ENCODE results near the gene ASCL5.

Gene ASCL5

GRCh38 chr1:201127755-201128455 is 921 bp upstream of the ASCL5 start:
- Histone ChIP-seq H3K27me3 (ENCODE audit: control insufficient read depth, insufficient read depth, low read length) (peaks cover 10% of the 10 kb centered on the region), H3K4me1 (ENCODE audit: control insufficient read depth, insufficient read depth, low read length) (peaks cover 8% of the 10 kb centered on the region)

GRCh38 chr1:201126463-201126831 is 537 bp downstream of the ASCL5 start:
- no peak overlapping the region for H3K9ac ChIP-seq (ENCODE audit: low read depth, low read length)

More at GRCh38 chr1:201127755-201128455, 921 bp upstream of the ASCL5 start:
- no peaks in the 10 kb centered on the region for H3K9me3 ChIP-seq (ENCODE audit: control insufficient read depth, insufficient read depth, low read length)
- no peak overlapping the region for H3K4me3 ChIP-seq (ENCODE audit: low read depth, low read length)
- H3K36me3 ChIP-seq (ENCODE audit: control insufficient read depth, insufficient read depth, low read length), result no peaks in the 10 kb centered on the region
- no peak overlapping the region for H3K9ac ChIP-seq (ENCODE audit: low read depth, low read length)

GRCh38 chr1:201125800-201126199 is 1.2 kb downstream of the ASCL5 start:
- Histone ChIP-seq H3K4me1 (ENCODE audit: control insufficient read depth, insufficient read depth, low read length) (peaks cover 8% of the 10 kb centered on the region), H3K27me3 (ENCODE audit: control insufficient read depth, insufficient read depth, low read length) (peaks cover 10% of the 10 kb centered on the region), H3K9me3 (ENCODE audit: control insufficient read depth, insufficient read depth, low read length) (no peaks in the 10 kb centered on the region), H3K4me3 (ENCODE audit: low read depth, low read length) (no peak overlapping the region), H3K9ac (ENCODE audit: low read depth, low read length) (no peak overlapping the region), H3K36me3 (ENCODE audit: control insufficient read depth, insufficient read depth, low read length) (no peaks in the 10 kb centered on the region)

More at GRCh38 chr1:201126463-201126831, 537 bp downstream of the ASCL5 start:
- H3K4me1 ChIP-seq (ENCODE audit: control insufficient read depth, insufficient read depth, low read length), result peaks cover 8% of the 10 kb centered on the region
- H3K4me3 ChIP-seq (ENCODE audit: low read depth, low read length), result peak overlapping the region; percentile 43
- H3K36me3 ChIP-seq (ENCODE audit: control insufficient read depth, insufficient read depth, low read length), result no peaks in the 10 kb centered on the region
- no peaks in the 10 kb centered on the region for H3K9me3 ChIP-seq (ENCODE audit: control insufficient read depth, insufficient read depth, low read length)
- H3K27me3 ChIP-seq (ENCODE audit: control insufficient read depth, insufficient read depth, low read length), result peaks cover 10% of the 10 kb centered on the region

- H3K4me3 ChIP-seq (ENCODE audit: low read depth, low read length), result no peak overlapping the region
- H3K4me1 ChIP-seq (ENCODE audit: control insufficient read depth, insufficient read depth, low read length), result peaks cover 8% of the 10 kb centered on the region
- no peaks in the 10 kb centered on the region for H3K9me3 ChIP-seq (ENCODE audit: control insufficient read depth, insufficient read depth, low read length)
- H3K27me3 ChIP-seq (ENCODE audit: control insufficient read depth, insufficient read depth, low read length), result peaks cover 10% of the 10 kb centered on the region
- H3K36me3 ChIP-seq (ENCODE audit: control insufficient read depth, insufficient read depth, low read length), result no peaks in the 10 kb centered on the region
- no peak overlapping the region for H3K9ac ChIP-seq (ENCODE audit: low read depth, low read length)
Measured at GRCh38 chr1:201125019-201125418, 2.0 kb downstream of the ASCL5 start.

- Histone ChIP-seq H3K9ac (ENCODE audit: low read depth, low read length) (no peak overlapping the region), H3K36me3 (ENCODE audit: control insufficient read depth, insufficient read depth, low read length) (no peaks in the 10 kb centered on the region), H3K27me3 (ENCODE audit: control insufficient read depth, insufficient read depth, low read length) (peaks cover 10% of the 10 kb centered on the region), H3K4me1 (ENCODE audit: control insufficient read depth, insufficient read depth, low read length) (peaks cover 8% of the 10 kb centered on the region), H3K4me3 (ENCODE audit: low read depth, low read length) (no peak overlapping the region), H3K9me3 (ENCODE audit: control insufficient read depth, insufficient read depth, low read length) (no peaks in the 10 kb centered on the region)
Measured at GRCh38 chr1:201123866-201124265, 3.1 kb downstream of the ASCL5 start.

- Histone ChIP-seq H3K4me1 (ENCODE audit: control insufficient read depth, insufficient read depth, low read length) (peaks cover 6% of the 10 kb centered on the region), H3K27me3 (ENCODE audit: control insufficient read depth, insufficient read depth, low read length) (peaks cover 12% of the 10 kb centered on the region), H3K4me3 (ENCODE audit: low read depth, low read length) (no peak overlapping the region), H3K36me3 (ENCODE audit: control insufficient read depth, insufficient read depth, low read length) (no peaks in the 10 kb centered on the region), H3K9ac (ENCODE audit: low read depth, low read length) (peak overlapping the region; percentile 1), H3K9me3 (ENCODE audit: control insufficient read depth, insufficient read depth, low read length) (no peaks in the 10 kb centered on the region)
Measured at GRCh38 chr1:201122321-201122957, 4.5 kb downstream of the ASCL5 start.

- Histone ChIP-seq H3K27me3 (ENCODE audit: control insufficient read depth, insufficient read depth, low read length) (peaks cover 24% of the 10 kb centered on the region), H3K36me3 (ENCODE audit: control insufficient read depth, insufficient read depth, low read length) (no peaks in the 10 kb centered on the region), H3K9ac (ENCODE audit: low read depth, low read length) (no peak overlapping the region), H3K4me1 (ENCODE audit: control insufficient read depth, insufficient read depth, low read length) (no peaks in the 10 kb centered on the region), H3K9me3 (ENCODE audit: control insufficient read depth, insufficient read depth, low read length) (no peaks in the 10 kb centered on the region), H3K4me3 (ENCODE audit: low read depth, low read length) (no peak overlapping the region)
Measured at GRCh38 chr1:201119206-201120197, 7.5 kb downstream of the ASCL5 start.

- Histone ChIP-seq H3K27me3 (ENCODE audit: control insufficient read depth, insufficient read depth, low read length) (peaks cover 37% of the 10 kb centered on the region), H3K4me3 (ENCODE audit: low read depth, low read length) (no peak overlapping the region), H3K4me1 (ENCODE audit: control insufficient read depth, insufficient read depth, low read length) (peaks cover 4% of the 10 kb centered on the region), H3K9me3 (ENCODE audit: control insufficient read depth, insufficient read depth, low read length) (no peaks in the 10 kb centered on the region), H3K36me3 (ENCODE audit: control insufficient read depth, insufficient read depth, low read length) (no peaks in the 10 kb centered on the region), H3K9ac (ENCODE audit: low read depth, low read length) (no peak overlapping the region)
Measured at GRCh38 chr1:201116091-201116490, 10.9 kb downstream of the ASCL5 start.

- Histone ChIP-seq H3K9ac (ENCODE audit: low read depth, low read length) (no peak overlapping the region), H3K36me3 (ENCODE audit: control insufficient read depth, insufficient read depth, low read length) (no peaks in the 10 kb centered on the region), H3K27me3 (ENCODE audit: control insufficient read depth, insufficient read depth, low read length) (peaks cover 37% of the 10 kb centered on the region), H3K4me3 (ENCODE audit: low read depth, low read length) (peak overlapping the region; percentile 27), H3K9me3 (ENCODE audit: control insufficient read depth, insufficient read depth, low read length) (no peaks in the 10 kb centered on the region), H3K4me1 (ENCODE audit: control insufficient read depth, insufficient read depth, low read length) (peaks cover 4% of the 10 kb centered on the region)
Measured at GRCh38 chr1:201115390-201115937, 11.5 kb downstream of the ASCL5 start.

- Histone ChIP-seq H3K4me1 (ENCODE audit: control insufficient read depth, insufficient read depth, low read length) (peaks cover 4% of the 10 kb centered on the region), H3K27me3 (ENCODE audit: control insufficient read depth, insufficient read depth, low read length) (peaks cover 37% of the 10 kb centered on the region), H3K9me3 (ENCODE audit: control insufficient read depth, insufficient read depth, low read length) (no peaks in the 10 kb centered on the region), H3K9ac (ENCODE audit: low read depth, low read length) (peak overlapping the region; percentile 68), H3K36me3 (ENCODE audit: control insufficient read depth, insufficient read depth, low read length) (no peaks in the 10 kb centered on the region), H3K4me3 (ENCODE audit: low read depth, low read length) (peak overlapping the region; percentile 76)
Measured at GRCh38 chr1:201114245-201115131, 12.5 kb downstream of the ASCL5 start.
